Activated naive CD4-positive, alpha-beta T cell treated with Interleukin-2 at 50 U/mL for 16 hours (primary cell): ENCODE measurements around the gene ANKRD1.
"Not testable (repeated sequence)": the region's sequence is repeated elsewhere in the genome, so short reads cannot be mapped to it uniquely, and the experiment has no call there.

Experiments
- DNase-seq: peaks from one replicate; pipeline ENCODE4 v3.0.0-alpha.2; 2020

The ANKRD1 gene

GRCh38 chr10:90911133-90912051 is 9.5 kb downstream of the ANKRD1 start:
- peak; percentile 30 for DNase-seq

DNA sequence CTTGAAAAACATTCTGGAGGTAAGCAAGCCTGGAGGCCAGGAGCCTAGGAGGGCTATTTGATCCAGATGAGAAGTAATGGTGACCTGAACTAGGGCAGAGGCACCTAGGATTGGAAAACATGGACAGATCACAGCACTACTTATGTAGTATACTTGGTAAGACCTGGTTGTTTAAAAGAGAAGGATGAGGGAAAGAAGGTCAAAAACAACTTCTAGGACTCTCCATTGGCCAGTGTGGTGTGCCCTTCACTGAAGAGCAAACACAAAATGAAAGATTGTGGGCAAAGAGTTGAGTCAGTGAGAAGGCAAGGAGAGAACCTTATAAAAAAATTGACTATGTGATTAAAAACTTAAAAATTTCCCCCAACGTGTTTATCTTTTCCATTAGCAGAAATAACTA is 14.3 kb downstream of the ANKRD1 start:
- DNase-seq: no peak

DNA sequence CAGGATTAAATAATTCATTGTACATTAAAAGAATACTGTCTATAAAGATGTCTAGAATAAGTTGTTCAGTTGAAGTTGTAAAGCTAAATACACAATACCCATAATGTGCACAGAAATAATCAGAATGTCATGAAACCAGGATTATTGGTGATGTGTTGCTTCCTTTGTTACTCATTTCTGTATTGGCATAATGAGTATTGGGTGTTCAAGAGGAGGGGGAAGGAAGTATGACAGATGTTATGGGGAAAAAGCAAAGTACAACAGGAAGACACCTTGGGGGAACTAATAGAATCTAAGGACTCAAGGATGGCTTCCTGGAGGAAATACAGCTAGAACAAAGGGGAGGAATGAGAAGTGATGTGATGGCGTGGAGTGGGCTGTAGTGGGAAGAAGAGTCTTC is 15.0 kb downstream of the ANKRD1 start:
- no peak for DNase-seq

DNA sequence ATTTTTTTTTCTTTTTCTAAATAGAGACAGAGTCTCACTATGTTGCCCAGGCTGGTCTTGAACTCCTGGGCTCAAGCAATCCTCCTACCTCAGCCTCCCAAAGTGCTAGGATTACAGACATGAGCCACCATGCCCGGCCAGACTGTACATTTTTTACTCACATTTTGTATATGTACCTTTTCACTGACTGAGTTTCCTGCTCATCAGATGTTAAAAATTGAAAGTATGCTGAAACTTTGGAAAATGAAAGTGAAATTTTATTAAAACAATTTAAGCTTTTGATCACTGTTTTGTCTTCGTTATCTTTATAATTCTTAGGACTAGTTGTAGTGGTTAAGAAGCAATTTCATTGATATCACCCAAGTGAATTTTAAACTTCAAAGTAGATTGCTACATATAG is 24.0 kb downstream of the ANKRD1 start:
- DNase-seq: not testable (repeated sequence)

GRCh38 chr10:90893190-90893589 is 27.7 kb downstream of the ANKRD1 start:
- no peak for DNase-seq

GRCh38 chr10:90890347-90890746 is 30.5 kb downstream of the ANKRD1 start:
- no peak for DNase-seq

GRCh38 chr10:90889636-90890035 is 31.3 kb downstream of the ANKRD1 start:
- DNase-seq: no peak

DNA sequence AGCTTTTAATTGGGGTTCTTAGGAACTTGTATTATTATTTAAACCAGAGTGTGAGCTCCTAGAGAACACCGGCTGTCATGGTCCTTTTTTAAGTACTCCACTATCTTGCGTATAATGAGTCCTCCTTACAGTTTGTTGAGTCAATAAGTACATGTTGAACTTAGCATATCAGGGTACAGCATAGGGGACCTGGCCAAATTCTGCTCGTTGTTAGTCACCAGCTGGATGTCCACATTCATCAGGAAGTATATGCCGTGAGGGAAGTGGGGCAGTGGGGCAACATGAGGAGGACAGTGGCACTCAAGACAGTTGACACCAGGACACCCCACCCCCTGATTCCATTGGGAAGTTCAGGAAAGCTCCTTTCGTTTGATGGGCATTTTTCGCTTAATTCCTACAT is 32.5 kb downstream of the ANKRD1 start:
- DNase-seq: no peak

DNA sequence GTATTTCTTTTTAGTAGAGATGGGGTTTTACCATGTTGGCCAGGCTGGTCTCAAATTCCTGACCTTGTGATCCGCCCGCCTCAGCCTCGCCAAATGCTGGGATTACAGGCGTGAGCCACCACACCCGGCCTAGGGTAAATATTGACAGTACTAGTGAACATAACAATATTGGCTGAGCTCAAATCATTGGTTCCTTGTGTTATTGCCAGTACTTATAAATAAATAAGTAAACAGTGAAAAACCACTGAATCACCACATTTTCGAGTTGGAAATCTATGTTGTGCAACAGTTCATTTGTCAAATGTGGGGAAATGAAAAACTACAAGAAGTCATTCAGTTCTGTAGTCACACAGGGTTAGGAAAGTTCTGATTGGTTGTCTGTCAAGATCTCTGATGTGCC is 33.3 kb downstream of the ANKRD1 start:
- no peak for DNase-seq

- no peak for DNase-seq
Observed at GRCh38 chr10:90885176-90885575, 35.7 kb downstream of the ANKRD1 start.

GRCh38 chr10:90884431-90884830 is 36.5 kb downstream of the ANKRD1 start:
- DNase-seq: no peak

- DNase-seq: not testable (repeated sequence)
Observed at GRCh38 chr10:90880059-90880719, 40.7 kb downstream of the ANKRD1 start.

DNA sequence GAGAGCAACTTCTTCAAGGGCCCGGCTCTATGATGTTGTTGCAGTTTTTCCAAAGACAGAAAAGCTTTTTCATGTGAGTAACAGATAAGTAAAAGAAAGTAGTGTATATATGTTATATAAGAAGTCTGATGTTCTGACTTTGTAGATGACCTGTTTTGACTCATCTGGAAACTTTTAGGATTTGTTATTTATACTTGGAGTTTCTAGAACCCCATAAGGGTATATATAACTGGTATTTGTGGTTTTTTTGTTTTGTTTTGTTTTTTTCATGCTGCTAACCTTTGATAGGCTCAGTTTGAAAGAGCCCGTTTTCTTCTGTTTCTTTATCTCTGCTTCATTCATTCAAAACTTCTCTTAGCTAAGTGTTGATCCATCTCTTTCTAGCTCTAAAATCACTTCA is 41.8 kb downstream of the ANKRD1 start:
- no peak for DNase-seq

- peak; percentile 35 for DNase-seq
Observed at GRCh38 chr10:90872648-90873020, 48.3 kb downstream of the ANKRD1 start.

DNA sequence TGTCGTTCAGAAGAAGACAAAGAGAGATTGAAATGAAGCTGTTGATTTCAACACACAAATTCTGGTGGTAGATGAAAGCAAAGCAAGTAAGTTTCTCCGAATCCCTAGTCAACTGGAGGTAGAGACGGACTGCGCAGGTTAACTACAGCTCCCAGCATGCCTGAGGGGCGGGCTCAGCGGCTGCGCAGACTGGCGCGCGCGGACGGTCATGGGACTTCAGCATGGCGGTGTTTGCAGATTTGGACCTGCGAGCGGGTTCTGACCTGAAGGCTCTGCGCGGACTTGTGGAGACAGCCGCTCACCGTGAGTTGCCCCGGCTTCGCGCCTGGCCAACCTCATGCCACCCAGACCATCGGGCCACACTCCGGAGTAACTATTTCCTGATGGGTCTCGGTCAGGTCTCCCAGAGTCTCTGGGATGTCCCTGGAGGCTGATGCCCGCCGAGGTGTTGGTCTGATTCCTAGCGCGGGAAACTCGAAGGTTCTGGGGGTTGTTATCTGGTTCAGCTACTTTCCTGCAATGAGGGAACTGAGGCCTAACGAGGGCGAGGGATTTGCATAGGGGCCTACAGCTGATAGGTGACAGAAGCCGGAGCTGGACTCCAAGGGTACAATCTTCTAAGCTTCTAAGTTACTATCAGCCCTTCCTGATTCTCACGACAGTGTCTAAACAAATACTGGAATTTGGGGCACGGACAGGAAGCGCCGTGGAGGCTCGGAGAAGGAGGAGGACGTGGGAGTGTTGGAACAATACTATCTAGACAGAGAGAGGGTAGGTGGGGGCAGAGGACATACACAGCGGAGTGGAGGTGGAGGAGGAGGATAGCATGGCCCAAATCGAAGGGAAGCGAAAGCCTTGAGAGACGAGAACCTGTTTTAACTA is 48.9 kb downstream of the ANKRD1 start, which contains the start of gene RPP30:
TSS of gene RPP30 (plus strand) at position 209 of the 882 bp plus-strand sequence. CDS start at position 222, 13 bp downstream.
- DNase-seq: peak; percentile 89

DNA sequence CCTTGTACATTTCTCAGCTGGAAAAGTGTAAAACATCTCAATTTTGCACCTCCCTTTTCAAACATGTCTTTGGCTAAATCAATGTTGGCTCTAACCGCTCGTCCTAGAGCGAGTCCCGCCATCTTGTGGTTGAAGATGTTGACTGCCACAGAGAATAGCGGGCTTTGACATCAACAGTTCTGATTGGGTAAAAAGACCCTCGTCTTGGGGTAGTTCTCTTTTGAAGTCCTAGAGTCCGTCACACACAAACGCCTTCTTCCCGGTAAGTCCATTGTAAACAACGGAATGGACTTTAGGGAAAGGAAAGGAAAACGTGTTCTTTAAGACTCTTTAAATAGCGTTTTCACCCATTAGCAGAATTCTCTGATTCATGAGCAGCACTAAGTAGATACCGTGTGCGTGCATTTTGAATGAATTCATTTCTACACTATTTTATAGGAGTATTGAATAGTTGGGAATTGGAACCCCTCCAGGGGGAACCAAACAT is 49.6 kb downstream of the ANKRD1 start:
- DNase-seq: peak; percentile 52

- no peak for DNase-seq
Observed at GRCh38 chr10:90866050-90866598, 54.8 kb downstream of the ANKRD1 start.

- DNase-seq: no peak
Observed at GRCh38 chr10:90865401-90865800, 55.5 kb downstream of the ANKRD1 start.

GRCh38 chr10:90862908-90863514 is 57.9 kb downstream of the ANKRD1 start:
- no peak for DNase-seq
